ENCODE measurements around the gene COPA.

The COPA gene

GRCh38 chr1:160326418-160326817, 16.6 kb downstream of the COPA start:
- ATAC-seq = no peak
- no peak for TF ChIP-seq POU6F1 (CRISPR knock-in tag; IDR thresholded peaks at IDR 0.05; ENCODE audit: borderline replicate concordance, low read depth)
- no peak for TF ChIP-seq TOX (CRISPR knock-in tag; IDR thresholded peaks at IDR 0.05; ENCODE audit: borderline replicate concordance)
- TF ChIP-seq GLIS3 (CRISPR knock-in tag; IDR thresholded peaks at IDR 0.05) = no peak
- TF ChIP-seq TCF4 (CRISPR knock-in tag; IDR thresholded peaks at IDR 0.05; ENCODE audit: borderline replicate concordance) = no peak
- TF ChIP-seq ZFP30 (CRISPR knock-in tag; IDR thresholded peaks at IDR 0.05) = no peak
- TF ChIP-seq TSHZ2 (CRISPR knock-in tag; IDR thresholded peaks at IDR 0.05) = no peak
- TF ChIP-seq CSDC2 (CRISPR knock-in tag; IDR thresholded peaks at IDR 0.05) = no peak
- TF ChIP-seq BACH2 (CRISPR knock-in tag; IDR thresholded peaks at IDR 0.05; ENCODE audit: borderline replicate concordance) = no peak

- TF ChIP-seq CREB5 (CRISPR knock-in tag; IDR thresholded peaks at IDR 0.05; ENCODE audit: low read depth) (no peak), ZC3H10 (CRISPR knock-in tag; IDR thresholded peaks at IDR 0.05) (no peak), GLIS3 (CRISPR knock-in tag; IDR thresholded peaks at IDR 0.05) (no peak), PATZ1 (CRISPR knock-in tag; IDR thresholded peaks at IDR 0.05; ENCODE audit: borderline replicate concordance) (no peak), TOX (CRISPR knock-in tag; IDR thresholded peaks at IDR 0.05; ENCODE audit: borderline replicate concordance) (no peak), ZNF565 (CRISPR knock-in tag; conservative IDR thresholded peaks at IDR 0.05; ENCODE audit: low read depth) (no peak), ZNF8 (CRISPR knock-in tag; IDR thresholded peaks at IDR 0.05) (no peak), PPARA (CRISPR knock-in tag; IDR thresholded peaks at IDR 0.05; ENCODE audit: borderline replicate concordance) (no peak), OSR1 (CRISPR knock-in tag; IDR thresholded peaks at IDR 0.05) (no peak), ZFP3 (CRISPR knock-in tag; IDR thresholded peaks at IDR 0.05) (no peak), CSRNP3 (CRISPR knock-in tag; IDR thresholded peaks at IDR 0.05) (no peak), TSHZ2 (CRISPR knock-in tag; IDR thresholded peaks at IDR 0.05) (no peak)
- ATAC-seq = no peak
These were observed 17.8 kb downstream of the COPA start for GRCh38 chr1:160325252-160325651.

- no peak for ATAC-seq
- no peak for TF ChIP-seq ZNF8 (CRISPR knock-in tag; IDR thresholded peaks at IDR 0.05)
- TF ChIP-seq CREB5 (CRISPR knock-in tag; IDR thresholded peaks at IDR 0.05; ENCODE audit: low read depth) = no peak
- no peak for TF ChIP-seq SNAI2 (CRISPR knock-in tag; IDR thresholded peaks at IDR 0.05)
- TF ChIP-seq ZNF70 (CRISPR knock-in tag; IDR thresholded peaks at IDR 0.05) = no peak
- TF ChIP-seq CSRNP3 (CRISPR knock-in tag; IDR thresholded peaks at IDR 0.05) = no peak
- no peak for TF ChIP-seq ESRRG (CRISPR knock-in tag; IDR thresholded peaks at IDR 0.05)
- TF ChIP-seq TOX (CRISPR knock-in tag; IDR thresholded peaks at IDR 0.05; ENCODE audit: borderline replicate concordance) = no peak
These were observed 20.2 kb downstream of the COPA start for GRCh38 chr1:160322831-160323230.
